ENCODE results near the gene ARFGEF2.

ARFGEF2 gene

GRCh38 chr20:48940170-48940569 is 18.7 kb downstream of the ARFGEF2 start:
- H3K27ac ChIP-seq (ENCODE audit: low read depth, low read length, severe bottlenecking), result no peak overlapping the region
- H3K9me3 ChIP-seq (ENCODE audit: control insufficient read depth, low read length), result no peaks in the 10 kb centered on the region
- H3K4me3 ChIP-seq (ENCODE audit: extremely low read depth, insufficient read depth, low read length, poor library complexity, severe bottlenecking), result no peak overlapping the region
- H3K4me1 ChIP-seq (ENCODE audit: control insufficient read depth, insufficient read depth, low read length, poor library complexity, severe bottlenecking), result no peaks in the 10 kb centered on the region
- peaks cover 39% of the 10 kb centered on the region for H3K36me3 ChIP-seq (ENCODE audit: control insufficient read depth, insufficient read depth, low read length)
- no CpG with 5 or more reads among the region's 2 CpGs for WGBS, 2 experiments (ENCODE audit: insufficient coverage in 2 of 2)

- 77 to 81% methylated on average over 3 of the region's 4 CpGs for WGBS, 2 experiments (ENCODE audit: insufficient coverage in 2 of 2)
- no peaks in the 10 kb centered on the region for H3K9me3 ChIP-seq (ENCODE audit: control insufficient read depth, low read length)
- peaks cover 4% of the 10 kb centered on the region for H3K4me1 ChIP-seq (ENCODE audit: control insufficient read depth, insufficient read depth, low read length, poor library complexity, severe bottlenecking)
- no peak overlapping the region for H3K27ac ChIP-seq (ENCODE audit: low read depth, low read length, severe bottlenecking)
- no peak overlapping the region for H3K4me3 ChIP-seq (ENCODE audit: extremely low read depth, insufficient read depth, low read length, poor library complexity, severe bottlenecking)
- peaks cover 47% of the 10 kb centered on the region for H3K36me3 ChIP-seq (ENCODE audit: control insufficient read depth, insufficient read depth, low read length)
These were observed 20.0 kb downstream of the ARFGEF2 start for GRCh38 chr20:48941467-48941866.

GRCh38 chr20:48942730-48943129 is 21.2 kb downstream of the ARFGEF2 start:
- WGBS, 2 experiments (ENCODE audit: insufficient coverage in 2 of 2), result 88 to 100% methylated on average over 1 of the region's 2 CpGs
- Histone ChIP-seq H3K4me3 (ENCODE audit: extremely low read depth, insufficient read depth, low read length, poor library complexity, severe bottlenecking) (no peak overlapping the region), H3K27ac (ENCODE audit: low read depth, low read length, severe bottlenecking) (no peak overlapping the region), H3K9me3 (ENCODE audit: control insufficient read depth, low read length) (no peaks in the 10 kb centered on the region), H3K4me1 (ENCODE audit: control insufficient read depth, insufficient read depth, low read length, poor library complexity, severe bottlenecking) (peaks cover 4% of the 10 kb centered on the region), H3K36me3 (ENCODE audit: control insufficient read depth, insufficient read depth, low read length) (peaks cover 50% of the 10 kb centered on the region)

GRCh38 chr20:48944663-48945297 is 23.3 kb downstream of the ARFGEF2 start:
- H3K27ac ChIP-seq (ENCODE audit: low read depth, low read length, severe bottlenecking), result no peak overlapping the region
- peaks cover 4% of the 10 kb centered on the region for H3K4me1 ChIP-seq (ENCODE audit: control insufficient read depth, insufficient read depth, low read length, poor library complexity, severe bottlenecking)
- H3K4me3 ChIP-seq (ENCODE audit: extremely low read depth, insufficient read depth, low read length, poor library complexity, severe bottlenecking), result no peak overlapping the region
- peaks cover 62% of the 10 kb centered on the region for H3K36me3 ChIP-seq (ENCODE audit: control insufficient read depth, insufficient read depth, low read length)
- no peaks in the 10 kb centered on the region for H3K9me3 ChIP-seq (ENCODE audit: control insufficient read depth, low read length)
- 93 to 98% methylated on average over 2 to 3 of the region's 3 CpGs for WGBS, 2 experiments (ENCODE audit: insufficient coverage in 2 of 2)

- Histone ChIP-seq H3K4me3 (ENCODE audit: extremely low read depth, insufficient read depth, low read length, poor library complexity, severe bottlenecking) (no peak overlapping the region), H3K36me3 (ENCODE audit: control insufficient read depth, insufficient read depth, low read length) (peaks cover 72% of the 10 kb centered on the region), H3K27ac (ENCODE audit: low read depth, low read length, severe bottlenecking) (no peak overlapping the region), H3K9me3 (ENCODE audit: control insufficient read depth, low read length) (no peaks in the 10 kb centered on the region), H3K4me1 (ENCODE audit: control insufficient read depth, insufficient read depth, low read length, poor library complexity, severe bottlenecking) (peaks cover 4% of the 10 kb centered on the region)
- WGBS, 2 experiments (ENCODE audit: insufficient coverage in 2 of 2), result 87 to 97% methylated on average over 3 of the region's 6 CpGs
These were observed 24.5 kb downstream of the ARFGEF2 start for GRCh38 chr20:48945840-48946514.

- Histone ChIP-seq H3K4me3 (ENCODE audit: extremely low read depth, insufficient read depth, low read length, poor library complexity, severe bottlenecking) (no peak overlapping the region), H3K4me1 (ENCODE audit: control insufficient read depth, insufficient read depth, low read length, poor library complexity, severe bottlenecking) (peaks cover 4% of the 10 kb centered on the region), H3K9me3 (ENCODE audit: control insufficient read depth, low read length) (no peaks in the 10 kb centered on the region), H3K36me3 (ENCODE audit: control insufficient read depth, insufficient read depth, low read length) (peaks cover 72% of the 10 kb centered on the region), H3K27ac (ENCODE audit: low read depth, low read length, severe bottlenecking) (no peak overlapping the region)
- 93 to 100% methylated on average over 1 to 3 of the region's 6 CpGs for WGBS, 2 experiments (ENCODE audit: insufficient coverage in 2 of 2)
These were observed 27.1 kb downstream of the ARFGEF2 start for GRCh38 chr20:48948612-48949011.

GRCh38 chr20:48949304-48950170 is 28.0 kb downstream of the ARFGEF2 start:
- Histone ChIP-seq H3K4me3 (ENCODE audit: extremely low read depth, insufficient read depth, low read length, poor library complexity, severe bottlenecking) (no peak overlapping the region), H3K27ac (ENCODE audit: low read depth, low read length, severe bottlenecking) (no peak overlapping the region), H3K4me1 (ENCODE audit: control insufficient read depth, insufficient read depth, low read length, poor library complexity, severe bottlenecking) (peaks cover 4% of the 10 kb centered on the region), H3K9me3 (ENCODE audit: control insufficient read depth, low read length) (no peaks in the 10 kb centered on the region), H3K36me3 (ENCODE audit: control insufficient read depth, insufficient read depth, low read length) (peaks cover 73% of the 10 kb centered on the region)
- 85 to 98% methylated on average over 4 to 6 of the region's 7 CpGs for WGBS, 2 experiments (ENCODE audit: insufficient coverage in 2 of 2)

GRCh38 chr20:48951041-48951440 is 29.5 kb downstream of the ARFGEF2 start:
- 97% methylated on average over 10 of the region's 10 CpGs for WGBS, 2 experiments (ENCODE audit: insufficient coverage in 2 of 2)
- H3K36me3 ChIP-seq (ENCODE audit: control insufficient read depth, insufficient read depth, low read length), result peaks cover 82% of the 10 kb centered on the region
- no peaks in the 10 kb centered on the region for H3K4me1 ChIP-seq (ENCODE audit: control insufficient read depth, insufficient read depth, low read length, poor library complexity, severe bottlenecking)
- H3K4me3 ChIP-seq (ENCODE audit: extremely low read depth, insufficient read depth, low read length, poor library complexity, severe bottlenecking), result no peak overlapping the region
- H3K27ac ChIP-seq (ENCODE audit: low read depth, low read length, severe bottlenecking), result no peak overlapping the region
- H3K9me3 ChIP-seq (ENCODE audit: control insufficient read depth, low read length), result no peaks in the 10 kb centered on the region

GRCh38 chr20:48951646-48952045 is 30.1 kb downstream of the ARFGEF2 start:
- 94 to 100% methylated on average over 1 to 2 of the region's 4 CpGs for WGBS, 2 experiments (ENCODE audit: insufficient coverage in 2 of 2)
- no peaks in the 10 kb centered on the region for H3K4me1 ChIP-seq (ENCODE audit: control insufficient read depth, insufficient read depth, low read length, poor library complexity, severe bottlenecking)
- peaks cover 84% of the 10 kb centered on the region for H3K36me3 ChIP-seq (ENCODE audit: control insufficient read depth, insufficient read depth, low read length)
- H3K27ac ChIP-seq (ENCODE audit: low read depth, low read length, severe bottlenecking), result no peak overlapping the region
- H3K4me3 ChIP-seq (ENCODE audit: extremely low read depth, insufficient read depth, low read length, poor library complexity, severe bottlenecking), result no peak overlapping the region
- H3K9me3 ChIP-seq (ENCODE audit: control insufficient read depth, low read length), result no peaks in the 10 kb centered on the region

- Histone ChIP-seq H3K27ac (ENCODE audit: low read depth, low read length, severe bottlenecking) (no peak overlapping the region), H3K9me3 (ENCODE audit: control insufficient read depth, low read length) (no peaks in the 10 kb centered on the region), H3K36me3 (ENCODE audit: control insufficient read depth, insufficient read depth, low read length) (peaks cover 90% of the 10 kb centered on the region), H3K4me3 (ENCODE audit: extremely low read depth, insufficient read depth, low read length, poor library complexity, severe bottlenecking) (no peak overlapping the region), H3K4me1 (ENCODE audit: control insufficient read depth, insufficient read depth, low read length, poor library complexity, severe bottlenecking) (no peaks in the 10 kb centered on the region)
- WGBS, 2 experiments (ENCODE audit: insufficient coverage in 2 of 2), result 94 to 96% methylated on average over 3 to 6 of the region's 6 CpGs
These were observed 31.1 kb downstream of the ARFGEF2 start for GRCh38 chr20:48952656-48953055.
